AG04449 (cell line): ENCODE results near the gene MAOB.
"Not testable (repeated sequence)": the region's sequence is repeated elsewhere in the genome, so short reads cannot be mapped to it uniquely, and the experiment has no call there.

Experiments
- CTCF ChIA-PET: fragments of 350-600 bp; formaldehyde crosslinking; extraction: SDS; loops from one replicate; lab custom pipeline; 2021; ENCODE audit warnings: antibody characterized with exemption; lab: Yijun Ruan, JAX
- POLR2A ChIA-PET: fragments of 400-600, 350-600 bp; formaldehyde crosslinking; extraction: SDS; loops from one replicate; lab custom pipeline; 2020; ENCODE audit warnings: antibody characterized with exemption, inconsistent platforms; lab: Yijun Ruan, JAX
- DNase-seq: peaks from one replicate; pipeline ENCODE4 v3.0.0-alpha.2; 2010; ENCODE audit warnings: low read depth, low spot score
- H3K4me3 ChIP-seq: 2 replicates; pipeline ENCODE4 v1.5.1; 2011; ENCODE audit warnings: low read depth, mild to moderate bottlenecking, control low read depth, low read length
- TF ChIP-seq, protein P1 (sequence below): IDR thresholded peaks from one replicate; pipeline ENCODE4 v1.5.1; 2011; ENCODE audit warnings: mild to moderate bottlenecking, moderate library complexity, low read length, control low read depth, inconsistent platforms; ENCODE audit not compliant: insufficient read depth; ENCODE audit errors: missing control alignments

Gene MAOB

DNA sequence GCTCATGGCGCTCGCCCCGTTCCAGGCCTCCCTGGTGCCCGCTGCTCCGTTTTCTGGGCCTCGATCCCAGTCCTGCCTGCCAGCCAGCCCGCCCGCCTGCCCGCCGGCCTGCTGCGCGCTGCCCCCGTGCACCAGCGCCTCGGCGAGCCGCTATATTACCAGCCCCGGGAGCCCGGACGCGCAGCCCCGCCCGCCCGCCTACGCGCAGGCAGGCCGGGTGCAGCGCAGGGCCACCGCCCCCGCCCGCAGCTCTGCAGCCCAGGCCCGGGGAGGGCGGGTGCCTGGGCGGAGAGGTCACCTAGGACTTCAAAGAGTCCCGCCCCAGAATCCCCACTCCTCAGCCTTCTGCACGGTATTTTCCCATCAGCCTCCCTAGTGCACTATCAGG is at the start of gene MAOB:
Gene MAOB (minus strand): TSS at position 157 of the 388 bp plus-strand sequence. CDS start 151 bp downstream, at position 6.
- ChIA-PET CTCF (no interaction called here), POLR2A (no interaction called here)
- no peak within 1 kb of the TSS for H3K4me3 ChIP-seq
- DNase-seq, result no peak
- TF ChIP-seq, protein P1, sequence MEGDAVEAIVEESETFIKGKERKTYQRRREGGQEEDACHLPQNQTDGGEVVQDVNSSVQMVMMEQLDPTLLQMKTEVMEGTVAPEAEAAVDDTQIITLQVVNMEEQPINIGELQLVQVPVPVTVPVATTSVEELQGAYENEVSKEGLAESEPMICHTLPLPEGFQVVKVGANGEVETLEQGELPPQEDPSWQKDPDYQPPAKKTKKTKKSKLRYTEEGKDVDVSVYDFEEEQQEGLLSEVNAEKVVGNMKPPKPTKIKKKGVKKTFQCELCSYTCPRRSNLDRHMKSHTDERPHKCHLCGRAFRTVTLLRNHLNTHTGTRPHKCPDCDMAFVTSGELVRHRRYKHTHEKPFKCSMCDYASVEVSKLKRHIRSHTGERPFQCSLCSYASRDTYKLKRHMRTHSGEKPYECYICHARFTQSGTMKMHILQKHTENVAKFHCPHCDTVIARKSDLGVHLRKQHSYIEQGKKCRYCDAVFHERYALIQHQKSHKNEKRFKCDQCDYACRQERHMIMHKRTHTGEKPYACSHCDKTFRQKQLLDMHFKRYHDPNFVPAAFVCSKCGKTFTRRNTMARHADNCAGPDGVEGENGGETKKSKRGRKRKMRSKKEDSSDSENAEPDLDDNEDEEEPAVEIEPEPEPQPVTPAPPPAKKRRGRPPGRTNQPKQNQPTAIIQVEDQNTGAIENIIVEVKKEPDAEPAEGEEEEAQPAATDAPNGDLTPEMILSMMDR, result no peak

DNA sequence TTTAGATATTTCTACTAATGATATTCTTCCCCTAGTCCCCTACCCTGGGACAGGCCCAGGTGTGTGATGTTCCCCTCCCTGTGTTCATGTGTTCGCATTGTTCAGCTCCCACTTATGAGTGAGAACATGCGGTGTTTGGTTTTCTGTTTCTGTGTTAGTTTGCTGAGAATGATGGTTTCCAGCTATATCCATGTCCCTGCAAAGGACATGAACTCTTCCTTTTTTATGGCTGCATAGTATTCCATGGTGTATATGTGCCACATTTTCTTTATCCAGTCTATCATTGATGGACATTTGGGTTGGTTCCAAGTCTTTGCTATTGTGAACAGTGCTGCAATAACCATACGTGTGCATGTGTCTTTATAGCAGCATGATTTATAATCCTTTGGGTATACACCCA is 39.8 kb upstream of the MAOB start:
- POLR2A ChIA-PET, DNase-seq, CTCF ChIA-PET, H3K4me3 ChIP-seq: not testable (repeated sequence)

DNA sequence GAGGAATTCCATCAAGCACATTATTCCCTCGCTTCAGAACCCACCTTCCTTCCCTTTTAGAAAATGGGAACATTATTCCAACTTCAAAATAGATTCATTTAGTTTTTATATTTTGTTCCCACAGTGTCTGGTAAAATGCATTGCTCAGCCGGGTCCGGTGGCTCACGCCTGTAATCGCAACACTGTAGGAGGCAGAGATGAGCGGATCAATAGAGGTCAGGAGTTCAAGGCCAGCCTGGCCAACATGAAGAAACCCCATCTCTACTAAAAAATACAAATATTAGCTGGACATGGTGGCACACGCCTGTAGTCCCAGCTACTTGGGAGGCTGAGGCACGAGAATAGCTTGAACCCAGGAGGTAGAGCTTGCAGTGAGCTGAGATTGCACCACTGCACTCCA is 28.5 kb upstream of the MAOB start:
- POLR2A ChIA-PET, CTCF ChIA-PET, DNase-seq, H3K4me3 ChIP-seq: not testable (repeated sequence)

DNA sequence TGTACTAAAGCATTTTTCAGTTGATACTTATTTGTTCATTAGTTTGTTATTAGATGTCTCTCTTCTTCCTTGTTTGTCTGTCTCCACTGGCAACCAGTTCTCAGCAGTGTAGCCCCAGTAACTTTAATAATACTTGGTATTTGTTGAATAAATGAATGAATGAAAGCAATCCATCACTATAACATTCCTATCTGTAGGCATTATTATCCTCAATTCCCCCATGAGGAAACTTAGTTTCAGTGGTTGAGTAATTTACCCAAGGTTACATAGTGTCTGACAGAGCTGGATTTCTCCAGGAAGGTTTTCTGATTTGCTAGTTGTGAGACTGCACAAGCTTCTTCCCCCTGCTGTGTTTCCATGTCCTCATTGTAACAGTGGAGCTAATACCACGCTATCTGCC is 27.8 kb upstream of the MAOB start:
- TF ChIP-seq, protein P1, result no peak
- DNase-seq, result no peak
- H3K4me3 ChIP-seq, result no peak overlapping the region
- CTCF ChIA-PET, result no interaction called here
- POLR2A ChIA-PET, result no interaction called here

DNA sequence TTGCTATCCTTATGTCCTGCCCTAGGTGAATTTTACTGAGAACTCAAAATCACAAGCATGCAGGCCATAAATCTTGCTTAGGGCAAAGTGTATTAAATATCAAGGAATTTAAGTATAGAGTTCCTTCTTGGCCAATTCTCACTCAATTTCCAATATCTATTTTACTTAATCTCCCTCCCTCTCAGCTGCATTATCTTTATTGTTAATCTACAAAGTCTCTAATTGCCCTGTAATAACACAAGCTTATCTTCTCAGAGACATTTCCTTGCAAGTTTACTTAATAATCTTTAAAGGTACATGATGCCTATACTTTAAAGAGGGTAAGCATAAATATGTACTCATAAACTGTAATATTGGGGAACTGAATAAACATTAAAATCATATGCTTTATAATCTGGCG is 26.9 kb upstream of the MAOB start:
- ChIA-PET CTCF (no interaction called here), POLR2A (no interaction called here)
- no peak overlapping the region for H3K4me3 ChIP-seq
- no peak for DNase-seq
- TF ChIP-seq, protein P1, result no peak

DNA sequence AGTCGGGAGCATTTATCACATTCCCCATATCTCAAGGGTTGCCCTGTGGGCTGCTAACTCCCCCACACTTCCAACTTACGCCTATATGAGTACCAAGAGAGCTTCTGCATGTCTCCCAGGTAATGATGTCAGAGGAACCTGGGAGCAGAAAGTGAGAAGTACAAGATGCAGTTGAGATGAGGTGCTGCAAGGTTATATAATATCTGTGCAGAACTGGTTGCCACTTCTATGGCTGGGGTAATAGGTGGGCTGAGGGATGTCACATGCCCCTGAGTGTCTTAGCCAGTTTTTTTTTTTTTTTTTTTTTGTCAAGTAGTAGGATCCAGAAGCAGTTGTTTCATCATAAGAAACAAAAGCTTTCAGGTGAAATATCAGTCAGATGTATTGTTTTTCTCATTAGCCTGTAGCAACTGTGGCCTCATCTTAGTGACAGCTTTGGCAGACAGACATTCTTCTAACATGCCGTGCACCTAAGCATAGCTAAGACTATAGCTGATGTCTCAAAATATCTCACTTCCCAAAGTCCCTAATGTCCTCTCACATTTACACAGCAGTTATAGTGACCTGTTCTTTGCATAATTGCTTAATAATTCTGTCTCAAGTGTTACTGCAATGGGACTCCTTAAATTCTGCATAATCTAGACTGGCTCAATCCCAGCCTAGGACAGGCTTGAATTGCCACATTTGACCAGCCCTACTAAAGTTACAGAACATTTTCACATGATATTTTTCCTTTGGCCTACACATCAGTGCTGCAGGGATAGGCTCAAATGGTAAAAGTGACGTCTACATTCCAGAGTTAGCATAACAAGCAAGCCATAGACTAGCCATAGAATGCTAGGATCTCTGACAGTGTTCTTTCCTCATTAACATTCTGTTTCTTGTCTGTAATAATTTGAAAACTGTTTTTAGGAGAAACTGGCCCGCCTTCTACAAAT is 17.9 kb upstream of the MAOB start:
- ChIA-PET POLR2A (no interaction called here), CTCF (no interaction called here)
- TF ChIP-seq, protein P1, result no peak
- DNase-seq, result no peak
- no peak overlapping the region for H3K4me3 ChIP-seq

DNA sequence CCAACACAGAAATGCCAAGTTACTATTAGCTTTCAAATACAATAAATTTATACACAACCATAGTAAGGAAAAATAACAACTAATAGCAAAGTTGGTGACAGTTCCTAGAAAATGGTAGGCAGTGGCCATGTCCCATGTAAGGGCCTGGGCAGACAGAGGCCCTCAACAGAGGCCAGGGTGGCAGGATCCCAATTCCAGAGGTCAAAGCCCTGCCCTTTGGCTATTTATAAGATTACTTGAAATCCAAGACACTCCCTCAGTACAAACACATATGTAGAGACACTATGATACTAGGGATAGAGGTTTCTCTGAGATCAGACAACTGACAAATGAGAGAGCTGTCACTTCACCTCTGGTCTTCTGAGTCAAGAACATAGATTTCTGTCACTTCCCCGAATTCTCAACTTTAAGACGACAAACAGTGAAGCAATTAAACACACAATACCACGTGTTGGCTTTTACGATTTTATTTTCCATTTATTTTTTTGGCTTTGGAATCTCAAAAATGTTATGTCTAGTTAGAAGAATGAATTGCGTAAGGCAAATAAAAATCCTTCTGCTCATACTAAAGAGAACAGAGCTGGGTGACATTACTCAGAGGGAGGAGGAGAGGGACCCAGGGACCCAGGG is 16.3 kb upstream of the MAOB start:
- TF ChIP-seq, protein P1, result no peak
- no peak overlapping the region for H3K4me3 ChIP-seq
- CTCF ChIA-PET, result no interaction called here
- DNase-seq, result no peak
- POLR2A ChIA-PET, result no interaction called here
